Neural cell (in vitro differentiated cells): ENCODE data around the gene EML4. TPM values are rescaled to one million over a fixed set of nuclear protein-coding genes. Genes with fewer than 3 reads are reported as not detected.

Source experiments
- H2AFZ ChIP-seq: fragments of 200-600, 300-800 bp; sonication (generic), shearing (Covaris generic); 2 replicates; pipeline ENCODE4 v1.6.0; 2014; ENCODE audit warnings: low read depth, mild to moderate bottlenecking, antibody characterized with exemption, low read length, moderate library complexity
- H3F3A ChIP-seq: fragments of 200-600 bp; shearing (Covaris generic); 2 replicates; pipeline ENCODE4 v1.6.1; 2016; ENCODE audit warnings: mild to moderate bottlenecking, moderate library complexity, mixed read lengths, antibody characterized with exemption, low read length; ENCODE audit not compliant: insufficient read depth, poor library complexity, severe bottlenecking
- H3K27ac ChIP-seq: fragments of 200-600, 300-800 bp; sonication (generic), shearing (Covaris generic); 2 replicates; pipeline ENCODE4 v1.5.1; 2014; ENCODE audit warnings: mild to moderate bottlenecking, low read length, moderate library complexity
- H3K27me3 ChIP-seq: fragments of 300-800, 200-600 bp; sonication (generic), shearing (Covaris generic); 2 replicates; pipeline ENCODE4 v1.6.0; 2014; ENCODE audit warnings: mild to moderate bottlenecking, low read depth, low read length, moderate library complexity; ENCODE audit not compliant: insufficient read depth
- H3K36me3 ChIP-seq: fragments of 300-800, 200-600 bp; sonication (generic), shearing (Covaris generic); 2 replicates; pipeline ENCODE4 v1.5.1; 2014; ENCODE audit warnings: mild to moderate bottlenecking, antibody characterized with exemption, low read length, moderate library complexity; ENCODE audit not compliant: insufficient read depth
- H3K4me2 ChIP-seq: fragments of 300-800, 200-600 bp; sonication (generic), shearing (Covaris generic); 2 replicates; pipeline ENCODE4 v1.6.0; 2014; ENCODE audit warnings: mild to moderate bottlenecking, low read length
- H3K4me3 ChIP-seq: fragments of 300-800, 200-600 bp; sonication (generic), shearing (Covaris generic); 2 replicates; pipeline ENCODE4 v1.5.1; 2014; ENCODE audit warnings: mild to moderate bottlenecking, low read length, moderate library complexity
- H3K79me2 ChIP-seq: fragments of 200-600 bp; shearing (Covaris generic); replicated peaks from 2 replicates; pipeline ENCODE4 v1.6.0; 2014; ENCODE audit warnings: mild to moderate bottlenecking, low read length, moderate library complexity; ENCODE audit not compliant: insufficient read depth
- H3K9ac ChIP-seq: fragments of 300-800, 200-600 bp; sonication (generic), shearing (Covaris generic); 2 replicates; pipeline ENCODE4 v1.6.1; 2016; ENCODE audit warnings: mild to moderate bottlenecking, low read length, mixed read lengths
- H3K9me2 ChIP-seq: fragments of 200-600 bp; shearing (Covaris generic); 2 replicates; pipeline ENCODE4 v1.6.1; 2016; ENCODE audit warnings: mild to moderate bottlenecking, low read length, mixed read lengths; ENCODE audit not compliant: insufficient read depth
- H3K9me3 ChIP-seq: fragments of 200-600, 300-800 bp; sonication (generic), shearing (Covaris generic); 2 replicates; pipeline ENCODE4 v1.6.1; 2016; ENCODE audit warnings: mild to moderate bottlenecking, mixed run types, low read length, moderate library complexity, mixed read lengths
- H4K20me1 ChIP-seq: fragments of 200-600 bp; shearing (Covaris generic); 2 replicates; pipeline ENCODE4 v1.6.1; 2016; ENCODE audit warnings: mild to moderate bottlenecking, mixed run types; ENCODE audit not compliant: insufficient read depth
- EP300 ChIP-seq: fragments of 450-650 bp; conservative IDR thresholded peaks from 2 replicates; pipeline ENCODE4 v1.6.1; 2014; ENCODE audit warnings: antibody characterized with exemption, mild to moderate bottlenecking, moderate library complexity; ENCODE audit not compliant: poor library complexity, severe bottlenecking
- EZH2 ChIP-seq: fragments of 200-600, 300-800 bp; shearing (Covaris generic), sonication (generic); IDR thresholded peaks from 2 replicates; pipeline ENCODE4 v1.6.1; 2014; ENCODE audit warnings: antibody characterized with exemption, low read length, borderline replicate concordance, mild to moderate bottlenecking; ENCODE audit not compliant: insufficient read depth, poor library complexity, severe bottlenecking
- MXI1 ChIP-seq: fragments of 450-650 bp; conservative IDR thresholded peaks from 2 replicates; pipeline ENCODE4 v1.6.1; 2014; ENCODE audit warnings: antibody characterized with exemption, mild to moderate bottlenecking; ENCODE audit not compliant: poor library complexity, severe bottlenecking
- POLR2AphosphoS5 ChIP-seq: IDR thresholded peaks from 2 replicates; pipeline ENCODE4 v1.6.1; 2012
- RAD21 ChIP-seq: fragments of 450-650 bp; conservative IDR thresholded peaks from 2 replicates; pipeline ENCODE4 v1.6.1; 2014; ENCODE audit warnings: antibody characterized with exemption, mild to moderate bottlenecking, moderate library complexity
- SMC3 ChIP-seq: fragments of 450-650 bp; conservative IDR thresholded peaks from 2 replicates; pipeline ENCODE4 v1.6.1; 2014; ENCODE audit warnings: antibody characterized with exemption, mild to moderate bottlenecking, moderate library complexity; ENCODE audit not compliant: poor library complexity
- TAF1 ChIP-seq: IDR thresholded peaks from 2 replicates; pipeline ENCODE4 v1.6.1; 2012; ENCODE audit warnings: low read depth
- polyA plus RNA-seq: library from polyadenylated mRNA; depleted of rRNA; stranded (reverse); fragments of >200 nt; gene quantifications from 2 replicates; pipeline ENCODE4 v1.2.3, GENCODE V29; 2014
- TF ChIP-seq, protein P1 (sequence below): IDR thresholded peaks from 2 replicates; pipeline ENCODE4 v1.6.1; 2012; ENCODE audit warnings: borderline replicate concordance
- TF ChIP-seq, protein P2 (sequence below): fragments of 450-650 bp; IDR thresholded peaks from 2 replicates; pipeline ENCODE4 v1.5.1; 2014; ENCODE audit warnings: antibody characterized with exemption, mild to moderate bottlenecking, moderate library complexity; ENCODE audit not compliant: poor library complexity, severe bottlenecking

The EML4 gene
- polyA plus RNA-seq, 1 donor from 2014 or later = 33.9 TPM

DNA sequence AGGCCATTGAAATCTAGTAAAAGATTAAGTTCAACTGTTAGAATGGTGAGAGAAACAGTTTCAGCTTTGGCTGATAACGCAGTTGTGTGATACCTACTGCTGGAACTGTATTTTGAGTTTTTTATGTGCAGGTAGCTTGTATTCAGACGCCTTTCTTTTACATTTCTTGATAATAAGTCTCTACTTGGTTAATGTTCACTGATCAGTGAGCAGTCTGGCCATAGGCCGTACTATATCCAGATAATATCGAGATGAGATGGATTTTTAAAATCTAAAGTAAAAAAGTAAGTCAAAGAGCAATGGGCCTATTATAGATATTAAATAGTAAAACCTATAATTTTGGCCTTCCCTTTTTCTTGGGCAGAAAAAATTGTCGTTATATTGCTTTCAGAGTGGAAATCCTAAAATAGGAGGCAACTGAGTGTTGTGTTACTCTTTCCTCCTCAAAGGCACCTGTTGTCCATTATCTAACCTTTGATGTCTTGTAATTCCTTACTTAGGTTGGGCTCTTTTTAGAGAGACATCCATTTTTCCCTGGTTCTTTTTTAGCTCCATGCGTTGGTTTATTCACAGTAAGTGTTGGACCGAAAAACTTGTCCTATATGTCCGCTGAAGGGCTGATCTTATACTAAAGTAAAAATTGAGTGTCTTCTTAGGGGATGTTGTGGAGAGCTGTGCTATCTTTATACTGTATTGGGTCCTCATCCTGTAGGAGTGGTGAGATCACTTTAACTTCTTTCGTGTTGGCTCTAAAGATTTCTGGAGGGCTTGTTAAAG is 1.7 kb downstream of the EML4 start:
- Histone ChIP-seq H3K9ac (peak overlapping the region; percentile 71), H3K27me3 (no peaks in the 10 kb centered on the region), H3K4me2 (peak overlapping the region; percentile 90), H2AFZ (peak overlapping the region; percentile 65), H4K20me1 (no peaks in the 10 kb centered on the region), H3K9me3 (no peaks in the 10 kb centered on the region), H3K9me2 (no peaks in the 10 kb centered on the region), H3K79me2 (peaks cover 20% of the 10 kb centered on the region), H3F3A (no peaks in the 10 kb centered on the region), H3K36me3 (no peaks in the 10 kb centered on the region), H3K27ac (no peak overlapping the region), H3K4me3 (peak overlapping the region; percentile 93)
- TF ChIP-seq, protein P1, sequence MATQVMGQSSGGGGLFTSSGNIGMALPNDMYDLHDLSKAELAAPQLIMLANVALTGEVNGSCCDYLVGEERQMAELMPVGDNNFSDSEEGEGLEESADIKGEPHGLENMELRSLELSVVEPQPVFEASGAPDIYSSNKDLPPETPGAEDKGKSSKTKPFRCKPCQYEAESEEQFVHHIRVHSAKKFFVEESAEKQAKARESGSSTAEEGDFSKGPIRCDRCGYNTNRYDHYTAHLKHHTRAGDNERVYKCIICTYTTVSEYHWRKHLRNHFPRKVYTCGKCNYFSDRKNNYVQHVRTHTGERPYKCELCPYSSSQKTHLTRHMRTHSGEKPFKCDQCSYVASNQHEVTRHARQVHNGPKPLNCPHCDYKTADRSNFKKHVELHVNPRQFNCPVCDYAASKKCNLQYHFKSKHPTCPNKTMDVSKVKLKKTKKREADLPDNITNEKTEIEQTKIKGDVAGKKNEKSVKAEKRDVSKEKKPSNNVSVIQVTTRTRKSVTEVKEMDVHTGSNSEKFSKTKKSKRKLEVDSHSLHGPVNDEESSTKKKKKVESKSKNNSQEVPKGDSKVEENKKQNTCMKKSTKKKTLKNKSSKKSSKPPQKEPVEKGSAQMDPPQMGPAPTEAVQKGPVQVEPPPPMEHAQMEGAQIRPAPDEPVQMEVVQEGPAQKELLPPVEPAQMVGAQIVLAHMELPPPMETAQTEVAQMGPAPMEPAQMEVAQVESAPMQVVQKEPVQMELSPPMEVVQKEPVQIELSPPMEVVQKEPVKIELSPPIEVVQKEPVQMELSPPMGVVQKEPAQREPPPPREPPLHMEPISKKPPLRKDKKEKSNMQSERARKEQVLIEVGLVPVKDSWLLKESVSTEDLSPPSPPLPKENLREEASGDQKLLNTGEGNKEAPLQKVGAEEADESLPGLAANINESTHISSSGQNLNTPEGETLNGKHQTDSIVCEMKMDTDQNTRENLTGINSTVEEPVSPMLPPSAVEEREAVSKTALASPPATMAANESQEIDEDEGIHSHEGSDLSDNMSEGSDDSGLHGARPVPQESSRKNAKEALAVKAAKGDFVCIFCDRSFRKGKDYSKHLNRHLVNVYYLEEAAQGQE = no peak
- TF ChIP-seq TAF1 = no peak
- no peak for TF ChIP-seq MXI1
- TF ChIP-seq RAD21 = no peak
- no peak for TF ChIP-seq EZH2
- TF ChIP-seq, protein P2, sequence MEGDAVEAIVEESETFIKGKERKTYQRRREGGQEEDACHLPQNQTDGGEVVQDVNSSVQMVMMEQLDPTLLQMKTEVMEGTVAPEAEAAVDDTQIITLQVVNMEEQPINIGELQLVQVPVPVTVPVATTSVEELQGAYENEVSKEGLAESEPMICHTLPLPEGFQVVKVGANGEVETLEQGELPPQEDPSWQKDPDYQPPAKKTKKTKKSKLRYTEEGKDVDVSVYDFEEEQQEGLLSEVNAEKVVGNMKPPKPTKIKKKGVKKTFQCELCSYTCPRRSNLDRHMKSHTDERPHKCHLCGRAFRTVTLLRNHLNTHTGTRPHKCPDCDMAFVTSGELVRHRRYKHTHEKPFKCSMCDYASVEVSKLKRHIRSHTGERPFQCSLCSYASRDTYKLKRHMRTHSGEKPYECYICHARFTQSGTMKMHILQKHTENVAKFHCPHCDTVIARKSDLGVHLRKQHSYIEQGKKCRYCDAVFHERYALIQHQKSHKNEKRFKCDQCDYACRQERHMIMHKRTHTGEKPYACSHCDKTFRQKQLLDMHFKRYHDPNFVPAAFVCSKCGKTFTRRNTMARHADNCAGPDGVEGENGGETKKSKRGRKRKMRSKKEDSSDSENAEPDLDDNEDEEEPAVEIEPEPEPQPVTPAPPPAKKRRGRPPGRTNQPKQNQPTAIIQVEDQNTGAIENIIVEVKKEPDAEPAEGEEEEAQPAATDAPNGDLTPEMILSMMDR = no peak
- no peak for TF ChIP-seq EP300
- TF ChIP-seq SMC3 = no peak
- TF ChIP-seq POLR2AphosphoS5 = no peak

DNA sequence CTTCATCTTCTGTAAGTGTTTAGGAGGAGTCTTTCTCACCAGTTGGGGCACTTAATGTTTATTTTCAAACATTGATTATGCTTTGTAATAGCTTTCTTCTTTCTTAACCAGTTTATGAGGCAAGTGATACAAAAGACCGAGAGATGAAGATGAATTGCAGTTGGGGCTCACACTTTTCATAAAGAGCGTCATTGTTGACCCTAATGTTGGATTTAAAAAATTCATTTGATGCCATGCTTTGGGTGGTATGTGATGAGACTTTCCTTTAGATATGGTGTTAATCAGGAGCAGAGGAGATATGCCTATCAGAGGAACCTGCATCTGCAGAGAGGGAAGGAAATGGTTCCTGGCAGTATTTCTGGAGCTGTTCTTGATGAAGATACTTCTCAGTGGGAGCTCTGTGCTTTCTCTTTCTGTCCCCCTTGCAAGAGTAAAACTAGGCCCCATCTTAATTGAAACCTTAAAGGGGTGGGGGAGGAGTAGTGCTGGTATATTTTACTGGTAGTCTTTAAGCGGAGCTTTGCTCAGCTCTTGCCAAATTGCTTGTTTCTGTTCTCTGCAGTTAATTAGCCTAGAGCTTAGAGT is 2.3 kb downstream of the EML4 start:
- H3K9ac ChIP-seq = no peak overlapping the region

More for the DNA sequence above, 2.3 kb downstream of the EML4 start:
- no peak overlapping the region for H3K27ac ChIP-seq
- no peaks in the 10 kb centered on the region for H3K9me2 ChIP-seq
- H3K9me3 ChIP-seq = no peaks in the 10 kb centered on the region
- no peaks in the 10 kb centered on the region for H3K36me3 ChIP-seq
- H3K4me2 ChIP-seq = peak overlapping the region; percentile 90
- no peaks in the 10 kb centered on the region for H3K27me3 ChIP-seq
- no peak overlapping the region for H2AFZ ChIP-seq
- peaks cover 20% of the 10 kb centered on the region for H3K79me2 ChIP-seq
- H3K4me3 ChIP-seq = peak overlapping the region; percentile 93
- H4K20me1 ChIP-seq = no peaks in the 10 kb centered on the region
- H3F3A ChIP-seq = no peaks in the 10 kb centered on the region
- TF ChIP-seq POLR2AphosphoS5 = no peak
- no peak for TF ChIP-seq EP300
- TF ChIP-seq TAF1 = no peak
- TF ChIP-seq EZH2 = no peak
- TF ChIP-seq, protein P1 = no peak
- TF ChIP-seq, protein P2 = no peak
- no peak for TF ChIP-seq MXI1
- TF ChIP-seq RAD21 = no peak
- no peak for TF ChIP-seq SMC3
